ACC112 (cell line): Measurements from ENCODE around the gene FNIP1.
"Not testable (repeated sequence)": the region's sequence is repeated elsewhere in the genome, so short reads cannot be mapped to it uniquely, and the experiment has no call there.

Experiments
- H2AFZ ChIP-seq: fragments of 200-600 bp; sonication (generic); one replicate; pipeline ENCODE4 v1.6.0; 2017; ENCODE audit warnings: antibody characterized with exemption, low read length; ENCODE audit not compliant: unreplicated experiment
- H3K27ac ChIP-seq: fragments of 200-600 bp; sonication (generic); 2 replicates; pipeline ENCODE4 v1.5.1; 2014; ENCODE audit warnings: low read depth, mild to moderate bottlenecking, antibody characterized with exemption, low read length, moderate library complexity
- H3K27me3 ChIP-seq: fragments of 200-600 bp; sonication (generic); 2 replicates; pipeline ENCODE4 v1.6.1; 2014; ENCODE audit warnings: mild to moderate bottlenecking, antibody characterized with exemption, low read length, moderate library complexity, mixed read lengths; ENCODE audit not compliant: insufficient read depth
- H3K36me3 ChIP-seq: fragments of 200-600 bp; sonication (generic); 2 replicates; pipeline ENCODE4 v1.6.1; 2016; ENCODE audit warnings: mild to moderate bottlenecking, antibody characterized with exemption, low read length, moderate library complexity, mixed read lengths; ENCODE audit not compliant: insufficient read depth
- H3K4me1 ChIP-seq: fragments of 200-600 bp; sonication (generic); one replicate; pipeline ENCODE4 v1.6.1; 2016; ENCODE audit warnings: low read length, mixed read lengths; ENCODE audit not compliant: insufficient read depth, unreplicated experiment, control insufficient read depth
- H3K4me3 ChIP-seq: fragments of 200-600 bp; sonication (generic); 2 replicates; pipeline ENCODE4 v1.5.1; 2014; ENCODE audit warnings: mild to moderate bottlenecking, low read depth, low read length
- H3K79me2 ChIP-seq: fragments of 200-600 bp; sonication (generic); one replicate; pipeline ENCODE4 v1.6.0; 2016; ENCODE audit warnings: low read length; ENCODE audit not compliant: control insufficient read depth, unreplicated experiment, insufficient read depth

Gene FNIP1

DNA sequence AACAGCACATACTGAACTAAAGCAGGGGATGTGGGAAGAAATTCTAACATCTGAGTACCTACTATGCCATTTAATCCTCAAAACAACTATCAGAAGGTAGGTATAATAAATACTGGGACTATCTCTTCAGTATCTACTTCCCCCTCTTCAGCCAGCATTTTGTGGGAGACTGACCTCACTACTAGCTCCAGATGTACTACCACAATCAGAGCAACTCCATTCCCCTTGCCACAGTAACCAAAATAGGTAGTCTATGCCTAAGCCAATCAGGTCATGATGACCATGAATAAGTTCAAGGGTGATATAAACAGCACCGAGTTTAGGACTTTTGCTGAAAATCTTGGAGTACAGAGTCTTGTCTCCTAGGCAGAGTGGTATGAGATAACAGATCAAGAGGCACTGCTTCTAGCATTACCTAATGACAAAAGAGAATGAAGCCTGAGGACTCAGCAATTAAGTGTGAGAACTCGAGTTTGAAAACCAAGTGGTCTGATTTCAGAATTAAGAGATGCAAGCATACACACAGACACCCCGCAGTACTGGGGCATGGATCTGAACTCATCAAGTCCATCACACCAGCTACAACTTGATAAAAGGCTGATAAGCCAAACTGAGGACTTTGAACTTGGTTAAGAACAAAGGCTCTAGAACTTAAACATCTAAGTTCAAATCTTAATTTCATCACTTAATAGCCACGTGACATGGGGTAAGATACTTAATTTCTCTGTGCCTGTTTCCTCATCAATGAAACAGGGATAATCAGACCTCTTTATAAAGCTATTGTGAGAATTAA lies 9.7 kb downstream of the FNIP1 start:
- H3K27me3 ChIP-seq = no peaks in the 10 kb centered on the region
- H3K79me2 ChIP-seq = peaks cover 92% of the 10 kb centered on the region
- H3K4me1 ChIP-seq = no peaks in the 10 kb centered on the region
- no peaks in the 10 kb centered on the region for H3K36me3 ChIP-seq
- H2AFZ ChIP-seq = no peak overlapping the region
- H3K27ac ChIP-seq = no peak overlapping the region
- no peak overlapping the region for H3K4me3 ChIP-seq

- H3K27ac ChIP-seq = no peak overlapping the region
- no peak overlapping the region for H3K4me3 ChIP-seq
- no peaks in the 10 kb centered on the region for H3K27me3 ChIP-seq
- H3K36me3 ChIP-seq = peaks cover 4% of the 10 kb centered on the region; the same call in 1 of the 2 replicates
- peaks cover 92% of the 10 kb centered on the region for H3K79me2 ChIP-seq
- H2AFZ ChIP-seq = no peak overlapping the region
- peaks cover 3% of the 10 kb centered on the region for H3K4me1 ChIP-seq
These were observed 10.8 kb downstream of the FNIP1 start for GRCh38 chr5:131786036-131786435.

DNA sequence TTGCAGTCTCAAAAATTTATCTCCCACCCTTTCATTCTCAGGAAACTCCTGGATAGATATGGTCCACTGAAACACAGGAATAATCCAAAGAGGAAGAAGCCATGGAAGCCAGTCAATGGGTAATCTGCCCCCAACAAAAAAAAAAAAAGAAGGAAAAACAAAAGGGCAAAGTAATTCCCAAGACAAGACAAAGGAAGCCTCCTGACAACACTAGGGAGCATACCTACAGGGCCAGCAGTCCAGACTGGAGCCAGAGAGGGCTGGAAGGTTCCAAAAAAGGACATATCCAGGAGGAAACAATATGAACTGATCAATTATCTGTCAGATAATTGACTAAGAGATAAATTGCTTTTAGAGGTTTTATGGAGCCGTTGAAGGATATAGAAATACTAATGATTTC lies 12.9 kb downstream of the FNIP1 start:
- H3K79me2 ChIP-seq = peaks cover 89% of the 10 kb centered on the region
- H3K27ac ChIP-seq = no peak overlapping the region
- no peaks in the 10 kb centered on the region for H3K27me3 ChIP-seq
- peaks cover 4% of the 10 kb centered on the region; the same call in 1 of the 2 replicates for H3K36me3 ChIP-seq
- H2AFZ ChIP-seq = no peak overlapping the region
- H3K4me3 ChIP-seq = no peak overlapping the region
- peaks cover 3% of the 10 kb centered on the region for H3K4me1 ChIP-seq

GRCh38 chr5:131783357-131783756 lies 13.5 kb downstream of the FNIP1 start:
- H3K27ac ChIP-seq = no peak overlapping the region
- no peak overlapping the region for H3K4me3 ChIP-seq
- H3K36me3 ChIP-seq = peaks cover 4% of the 10 kb centered on the region; the same call in 1 of the 2 replicates
- H3K27me3 ChIP-seq = no peaks in the 10 kb centered on the region
- H3K4me1 ChIP-seq = peaks cover 3% of the 10 kb centered on the region
- H3K79me2 ChIP-seq = peaks cover 86% of the 10 kb centered on the region
- no peak overlapping the region for H2AFZ ChIP-seq

DNA sequence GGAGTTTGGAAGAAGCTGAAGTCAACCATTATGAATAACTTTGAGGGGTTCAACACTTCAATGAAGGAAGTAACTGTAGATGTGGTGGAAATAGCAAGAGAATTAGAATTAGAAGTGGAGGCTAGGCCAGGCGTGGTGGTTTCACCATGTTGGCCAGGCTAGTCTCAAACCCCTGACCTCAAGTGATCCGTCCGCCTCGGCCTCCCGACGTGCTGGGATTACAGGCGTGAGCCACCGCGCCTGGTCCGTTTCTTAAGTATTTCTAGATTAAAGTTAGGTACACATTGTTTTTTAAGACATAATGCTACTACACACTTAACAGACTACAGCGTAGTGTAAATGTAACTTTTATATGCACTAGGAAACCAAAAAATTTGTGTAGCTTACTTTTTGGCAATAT lies 14.1 kb downstream of the FNIP1 start:
- H3K79me2 ChIP-seq = peaks cover 87% of the 10 kb centered on the region
- H2AFZ ChIP-seq = no peak overlapping the region
- H3K36me3 ChIP-seq = peaks cover 4% of the 10 kb centered on the region; the same call in 1 of the 2 replicates
- no peaks in the 10 kb centered on the region for H3K27me3 ChIP-seq
- H3K27ac ChIP-seq = no peak overlapping the region
- no peak overlapping the region for H3K4me3 ChIP-seq
- peaks cover 3% of the 10 kb centered on the region for H3K4me1 ChIP-seq

GRCh38 chr5:131778141-131778540 lies 18.7 kb downstream of the FNIP1 start:
- not testable (repeated sequence) for H3K4me1 ChIP-seq, H3K27ac ChIP-seq, H3K4me3 ChIP-seq, H2AFZ ChIP-seq, H3K36me3 ChIP-seq, H3K27me3 ChIP-seq
- peaks cover 86% of the 10 kb centered on the region for H3K79me2 ChIP-seq

DNA sequence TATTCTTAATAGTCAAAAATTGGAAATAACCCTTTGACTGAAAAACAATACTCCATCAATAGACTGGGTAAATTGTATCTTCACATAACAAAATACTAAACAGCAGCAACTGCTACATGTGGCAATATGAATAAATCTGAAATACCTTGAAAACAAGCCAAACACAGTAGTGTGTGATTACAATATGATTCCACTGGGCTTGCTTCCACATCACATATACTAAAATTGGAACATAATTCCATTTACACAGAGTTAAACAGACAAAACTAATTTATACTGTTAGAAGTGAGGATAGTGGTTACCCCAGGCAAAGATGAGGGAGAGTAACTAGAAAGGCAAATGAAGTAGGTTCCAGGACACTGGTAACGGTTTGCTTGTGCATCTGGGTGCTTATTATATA lies 20.4 kb downstream of the FNIP1 start:
- Histone ChIP-seq H3K4me1 (peaks cover 7% of the 10 kb centered on the region), H3K79me2 (peaks cover 86% of the 10 kb centered on the region), H3K4me3 (no peak overlapping the region), H3K36me3 (peaks cover 6% of the 10 kb centered on the region), H3K27ac (no peak overlapping the region), H3K27me3 (no peaks in the 10 kb centered on the region), H2AFZ (no peak overlapping the region)

- H3K27ac ChIP-seq = no peak overlapping the region
These were observed 22.0 kb downstream of the FNIP1 start for GRCh38 chr5:131774652-131775367.

DNA sequence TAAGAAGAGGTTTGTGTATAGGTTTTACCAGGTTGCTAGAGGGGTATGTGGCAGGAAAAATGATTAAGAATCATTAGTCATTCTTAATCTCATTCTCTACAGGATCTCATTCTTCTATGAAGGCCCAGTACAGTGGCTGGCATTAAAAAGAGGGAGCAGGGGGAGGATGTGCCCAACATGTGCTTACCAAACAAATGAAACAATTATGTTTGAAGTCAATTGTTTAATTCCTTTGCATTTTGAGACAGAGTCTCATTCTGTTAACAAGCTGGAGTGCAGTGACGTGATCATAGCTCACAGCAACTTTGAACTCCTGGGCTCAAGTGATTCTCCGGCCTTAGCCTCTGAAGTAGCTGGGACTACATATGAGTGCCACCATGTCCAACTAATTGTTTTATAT lies 23.0 kb downstream of the FNIP1 start:
- H3K4me3 ChIP-seq = no peak overlapping the region
- peaks cover 4% of the 10 kb centered on the region for H3K4me1 ChIP-seq
- H2AFZ ChIP-seq = no peak overlapping the region
- H3K27me3 ChIP-seq = no peaks in the 10 kb centered on the region
- no peak overlapping the region for H3K27ac ChIP-seq
- peaks cover 6% of the 10 kb centered on the region; the same call in 1 of the 2 replicates for H3K36me3 ChIP-seq
- H3K79me2 ChIP-seq = peaks cover 86% of the 10 kb centered on the region

More at GRCh38 chr5:131774652-131775367, 22.0 kb downstream of the FNIP1 start:
- Histone ChIP-seq H2AFZ (no peak overlapping the region), H3K4me3 (no peak overlapping the region), H3K36me3 (peaks cover 6% of the 10 kb centered on the region; the same call in 1 of the 2 replicates), H3K27me3 (no peaks in the 10 kb centered on the region), H3K79me2 (peaks cover 85% of the 10 kb centered on the region), H3K4me1 (peaks cover 4% of the 10 kb centered on the region)

DNA sequence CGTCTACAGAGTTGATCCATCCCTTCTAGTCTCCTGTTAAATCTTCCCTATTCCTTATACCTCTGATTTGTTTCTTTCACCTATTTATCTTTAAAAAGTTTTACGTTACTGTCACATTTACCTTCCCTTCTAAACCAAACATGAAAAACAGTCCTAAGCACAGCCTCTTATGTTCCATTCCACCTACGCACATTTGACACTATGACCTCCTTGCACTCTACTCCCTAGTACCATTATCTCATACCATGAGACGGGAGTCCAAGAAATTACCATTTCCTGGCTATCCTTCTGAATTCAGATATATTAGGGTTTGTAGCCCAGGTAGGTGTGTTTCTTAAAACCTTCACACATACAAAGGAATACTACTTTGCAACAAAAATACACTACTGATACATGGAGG lies 25.1 kb downstream of the FNIP1 start:
- Histone ChIP-seq H2AFZ (no peak overlapping the region), H3K4me1 (peaks cover 4% of the 10 kb centered on the region), H3K4me3 (no peak overlapping the region), H3K27ac (no peak overlapping the region), H3K36me3 (peaks cover 6% of the 10 kb centered on the region; the same call in 1 of the 2 replicates), H3K27me3 (no peaks in the 10 kb centered on the region), H3K79me2 (peaks cover 88% of the 10 kb centered on the region)
